GM23338 (cell line): ENCODE data around the gene RHBDL3.

ENCODE experiments used
- CREB1 ChIP-seq: fragments of 250-450 bp; sonication (Bioruptor Pico); IDR thresholded peaks from 2 replicates; pipeline ENCODE4 v1.5.0; 2020; ENCODE audit warnings: low read depth, mild to moderate bottlenecking, moderate library complexity
- EZH2 ChIP-seq: fragments of 200-600 bp; sonication (generic); IDR thresholded peaks from one replicate; pipeline ENCODE4 v1.8.0; 2017; ENCODE audit warnings: antibody characterized with exemption, mild to moderate bottlenecking, low read depth; ENCODE audit not compliant: unreplicated experiment
- EZH2phosphoT487 ChIP-seq: fragments of 200-600 bp; sonication (generic); IDR thresholded peaks from one replicate; pipeline ENCODE4 v1.8.1; 2018; ENCODE audit warnings: antibody characterized with exemption; ENCODE audit not compliant: unreplicated experiment
- JUNB ChIP-seq: IDR thresholded peaks from one replicate; pipeline ENCODE4 v1.6.1; 2016; ENCODE audit warnings: antibody characterized with exemption; ENCODE audit not compliant: unreplicated experiment
- POLR2AphosphoS5 ChIP-seq: IDR thresholded peaks from 2 replicates; pipeline ENCODE4 v1.6.1; 2016; ENCODE audit warnings: antibody characterized with exemption, low read depth
- STAT1 ChIP-seq: IDR thresholded peaks from one replicate; pipeline ENCODE4 v1.6.1; 2016; ENCODE audit warnings: antibody characterized with exemption; ENCODE audit not compliant: unreplicated experiment
- TF ChIP-seq, protein P1 (sequence below), 2 experiments: fragments of 200-600 bp in 1 of 2; sonication (generic) in 1 of 2; conservative IDR thresholded peaks; 2 replicates each; pipeline versions ENCODE4 v1.5.1 to v1.6.1; 2016 to 2017; ENCODE audit warnings: antibody characterized with exemption in 2 of 2, low read depth in 2 of 2, mild to moderate bottlenecking in 2 of 2, moderate library complexity in 1 of 2
- TF ChIP-seq, protein P2 (sequence below): IDR thresholded peaks from one replicate; pipeline ENCODE4 v1.6.1; 2018; ENCODE audit warnings: antibody characterized with exemption; ENCODE audit not compliant: unreplicated experiment
- TF ChIP-seq, protein P3 (sequence below): IDR thresholded peaks from 2 replicates; pipeline ENCODE4 v1.6.1; 2016; ENCODE audit warnings: antibody characterized with exemption

DNA sequence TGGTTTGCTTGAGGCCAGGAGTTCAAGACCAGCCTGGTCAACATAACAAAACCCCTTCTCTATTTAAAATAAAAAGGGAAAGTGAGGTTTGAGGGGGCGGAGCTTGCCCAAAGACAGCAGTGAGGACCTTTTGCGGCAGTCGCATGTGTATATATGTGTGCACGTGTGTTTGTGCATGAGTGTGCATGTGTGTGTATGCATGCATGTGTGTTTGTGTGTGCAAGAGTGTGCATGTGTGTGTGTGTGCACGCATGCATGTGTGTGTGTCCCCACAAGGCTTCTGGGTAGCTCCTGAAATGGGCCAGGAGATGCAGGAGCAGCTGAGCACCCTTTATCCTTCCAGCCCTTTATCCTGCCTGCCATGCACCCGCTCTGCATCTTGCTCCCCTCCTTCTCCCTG, 9.0 kb downstream of the RHBDL3 start:
- TF ChIP-seq, protein P1, sequence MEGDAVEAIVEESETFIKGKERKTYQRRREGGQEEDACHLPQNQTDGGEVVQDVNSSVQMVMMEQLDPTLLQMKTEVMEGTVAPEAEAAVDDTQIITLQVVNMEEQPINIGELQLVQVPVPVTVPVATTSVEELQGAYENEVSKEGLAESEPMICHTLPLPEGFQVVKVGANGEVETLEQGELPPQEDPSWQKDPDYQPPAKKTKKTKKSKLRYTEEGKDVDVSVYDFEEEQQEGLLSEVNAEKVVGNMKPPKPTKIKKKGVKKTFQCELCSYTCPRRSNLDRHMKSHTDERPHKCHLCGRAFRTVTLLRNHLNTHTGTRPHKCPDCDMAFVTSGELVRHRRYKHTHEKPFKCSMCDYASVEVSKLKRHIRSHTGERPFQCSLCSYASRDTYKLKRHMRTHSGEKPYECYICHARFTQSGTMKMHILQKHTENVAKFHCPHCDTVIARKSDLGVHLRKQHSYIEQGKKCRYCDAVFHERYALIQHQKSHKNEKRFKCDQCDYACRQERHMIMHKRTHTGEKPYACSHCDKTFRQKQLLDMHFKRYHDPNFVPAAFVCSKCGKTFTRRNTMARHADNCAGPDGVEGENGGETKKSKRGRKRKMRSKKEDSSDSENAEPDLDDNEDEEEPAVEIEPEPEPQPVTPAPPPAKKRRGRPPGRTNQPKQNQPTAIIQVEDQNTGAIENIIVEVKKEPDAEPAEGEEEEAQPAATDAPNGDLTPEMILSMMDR (conservative IDR thresholded peaks at IDR 0.05; ENCODE audit: low read depth in 2 of 2) = no peak
- TF ChIP-seq, protein P2, sequence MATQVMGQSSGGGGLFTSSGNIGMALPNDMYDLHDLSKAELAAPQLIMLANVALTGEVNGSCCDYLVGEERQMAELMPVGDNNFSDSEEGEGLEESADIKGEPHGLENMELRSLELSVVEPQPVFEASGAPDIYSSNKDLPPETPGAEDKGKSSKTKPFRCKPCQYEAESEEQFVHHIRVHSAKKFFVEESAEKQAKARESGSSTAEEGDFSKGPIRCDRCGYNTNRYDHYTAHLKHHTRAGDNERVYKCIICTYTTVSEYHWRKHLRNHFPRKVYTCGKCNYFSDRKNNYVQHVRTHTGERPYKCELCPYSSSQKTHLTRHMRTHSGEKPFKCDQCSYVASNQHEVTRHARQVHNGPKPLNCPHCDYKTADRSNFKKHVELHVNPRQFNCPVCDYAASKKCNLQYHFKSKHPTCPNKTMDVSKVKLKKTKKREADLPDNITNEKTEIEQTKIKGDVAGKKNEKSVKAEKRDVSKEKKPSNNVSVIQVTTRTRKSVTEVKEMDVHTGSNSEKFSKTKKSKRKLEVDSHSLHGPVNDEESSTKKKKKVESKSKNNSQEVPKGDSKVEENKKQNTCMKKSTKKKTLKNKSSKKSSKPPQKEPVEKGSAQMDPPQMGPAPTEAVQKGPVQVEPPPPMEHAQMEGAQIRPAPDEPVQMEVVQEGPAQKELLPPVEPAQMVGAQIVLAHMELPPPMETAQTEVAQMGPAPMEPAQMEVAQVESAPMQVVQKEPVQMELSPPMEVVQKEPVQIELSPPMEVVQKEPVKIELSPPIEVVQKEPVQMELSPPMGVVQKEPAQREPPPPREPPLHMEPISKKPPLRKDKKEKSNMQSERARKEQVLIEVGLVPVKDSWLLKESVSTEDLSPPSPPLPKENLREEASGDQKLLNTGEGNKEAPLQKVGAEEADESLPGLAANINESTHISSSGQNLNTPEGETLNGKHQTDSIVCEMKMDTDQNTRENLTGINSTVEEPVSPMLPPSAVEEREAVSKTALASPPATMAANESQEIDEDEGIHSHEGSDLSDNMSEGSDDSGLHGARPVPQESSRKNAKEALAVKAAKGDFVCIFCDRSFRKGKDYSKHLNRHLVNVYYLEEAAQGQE = no peak
- TF ChIP-seq JUNB (no peak), EZH2phosphoT487 (no peak), EZH2 (no peak), STAT1 (no peak), POLR2AphosphoS5 (no peak), CREB1 (no peak)
- TF ChIP-seq, protein P3, sequence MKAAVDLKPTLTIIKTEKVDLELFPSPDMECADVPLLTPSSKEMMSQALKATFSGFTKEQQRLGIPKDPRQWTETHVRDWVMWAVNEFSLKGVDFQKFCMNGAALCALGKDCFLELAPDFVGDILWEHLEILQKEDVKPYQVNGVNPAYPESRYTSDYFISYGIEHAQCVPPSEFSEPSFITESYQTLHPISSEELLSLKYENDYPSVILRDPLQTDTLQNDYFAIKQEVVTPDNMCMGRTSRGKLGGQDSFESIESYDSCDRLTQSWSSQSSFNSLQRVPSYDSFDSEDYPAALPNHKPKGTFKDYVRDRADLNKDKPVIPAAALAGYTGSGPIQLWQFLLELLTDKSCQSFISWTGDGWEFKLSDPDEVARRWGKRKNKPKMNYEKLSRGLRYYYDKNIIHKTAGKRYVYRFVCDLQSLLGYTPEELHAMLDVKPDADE = no peak
